Astrocyte (in vitro differentiated cells and primary cell): ENCODE data around the gene MYBBP1A. TPM values are rescaled to one million over a fixed set of nuclear protein-coding genes. Genes with fewer than 3 reads are reported as not detected.

Experiments used
- DNase-seq: peaks from one replicate; pipeline ENCODE4 v3.0.0-alpha.2; 2010; ENCODE audit warnings: low read depth
- FAIRE-seq: peaks from 2 replicates; lab custom pipeline; 2011; peaks lifted over from hg19 to GRCh38; lab: Jason Lieb, UNC
- H2AFZ ChIP-seq: 2 replicates; pipeline ENCODE4 v1.6.0; 2012; ENCODE audit warnings: low read depth, low read length, inconsistent platforms
- H3K27ac ChIP-seq: 2 replicates; pipeline ENCODE4 v1.5.1; 2011; ENCODE audit warnings: low read depth, low read length, inconsistent platforms
- H3K27me3 ChIP-seq: 2 replicates; pipeline ENCODE4 v1.6.0; 2011; ENCODE audit warnings: low read length, inconsistent platforms; ENCODE audit not compliant: insufficient read depth
- H3K36me3 ChIP-seq: 2 replicates; pipeline ENCODE4 v1.5.1; 2011; ENCODE audit warnings: low read length, inconsistent platforms; ENCODE audit not compliant: insufficient read depth
- H3K4me1 ChIP-seq: 2 replicates; pipeline ENCODE4 v1.5.1; 2011; ENCODE audit warnings: low read length, inconsistent platforms; ENCODE audit not compliant: insufficient read depth
- H3K4me2 ChIP-seq: 2 replicates; pipeline ENCODE4 v1.6.0; 2012; ENCODE audit warnings: low read length, inconsistent platforms
- H3K4me3 ChIP-seq: 2 replicates; pipeline ENCODE4 v1.5.1; 2011; ENCODE audit warnings: low read depth, mild to moderate bottlenecking, low read length, inconsistent platforms; ENCODE audit not compliant: insufficient read depth
- H3K79me2 ChIP-seq: 2 replicates; pipeline ENCODE4 v1.6.0; 2012; ENCODE audit warnings: mild to moderate bottlenecking, low read length, inconsistent platforms; ENCODE audit not compliant: insufficient read depth
- H3K9ac ChIP-seq: 2 replicates; pipeline ENCODE4 v1.6.0; 2012; ENCODE audit warnings: mild to moderate bottlenecking, low read length, inconsistent platforms
- H3K9me3 ChIP-seq: 2 replicates; pipeline ENCODE4 v1.5.1; 2012; ENCODE audit warnings: low read depth, mild to moderate bottlenecking, low read length, inconsistent platforms; ENCODE audit not compliant: insufficient read depth
- H4K20me1 ChIP-seq: 2 replicates; pipeline ENCODE4 v1.6.0; 2012; ENCODE audit warnings: low read length, inconsistent platforms; ENCODE audit not compliant: insufficient read depth
- H3K27ac Mint-ChIP-seq: one replicate; pipeline ENCODE4 v1.8.0; 2021; ENCODE audit warnings: mild to moderate bottlenecking, mixed read lengths; ENCODE audit not compliant: unreplicated experiment
- H3K27me3 Mint-ChIP-seq: one replicate; pipeline ENCODE4 v1.8.0; 2021; ENCODE audit warnings: low read depth, mixed read lengths; ENCODE audit not compliant: unreplicated experiment
- H3K36me3 Mint-ChIP-seq: one replicate; pipeline ENCODE4 v1.8.0; 2021; ENCODE audit warnings: low read depth, mixed read lengths; ENCODE audit not compliant: unreplicated experiment
- H3K4me1 Mint-ChIP-seq: one replicate; pipeline ENCODE4 v1.8.0; 2021; ENCODE audit warnings: low read depth, mixed read lengths; ENCODE audit not compliant: unreplicated experiment
- H3K4me3 Mint-ChIP-seq: one replicate; pipeline ENCODE4 v1.8.0; 2021; ENCODE audit warnings: mild to moderate bottlenecking, moderate library complexity, mixed read lengths; ENCODE audit not compliant: unreplicated experiment
- H3K9me3 Mint-ChIP-seq: one replicate; pipeline ENCODE4 v1.8.0; 2021; ENCODE audit warnings: mild to moderate bottlenecking, mixed read lengths; ENCODE audit not compliant: unreplicated experiment
- CTCF ChIP-seq: IDR thresholded peaks from 2 replicates; pipeline ENCODE4 v1.5.1; 2011; ENCODE audit warnings: low read depth, mild to moderate bottlenecking, inconsistent platforms, low read length, moderate library complexity; ENCODE audit not compliant: insufficient read depth
- EZH2 ChIP-seq: IDR thresholded peaks from 2 replicates; pipeline ENCODE4 v1.6.1; 2012; ENCODE audit warnings: mild to moderate bottlenecking, low read length, inconsistent platforms; ENCODE audit not compliant: insufficient read depth
- total RNA-seq: library from RNA; stranded (reverse); gene quantifications from 2 replicates; pipeline ENCODE4 v1.2.1, GENCODE V29; 2021

The MYBBP1A gene
- total RNA-seq, 1 donor from 2014 or later = 71.1 TPM

GRCh38 chr17:4511199-4511932 lies 43.8 kb downstream of the MYBBP1A start:
- H3K4me3 Mint-ChIP-seq = no peak overlapping the region

DNA sequence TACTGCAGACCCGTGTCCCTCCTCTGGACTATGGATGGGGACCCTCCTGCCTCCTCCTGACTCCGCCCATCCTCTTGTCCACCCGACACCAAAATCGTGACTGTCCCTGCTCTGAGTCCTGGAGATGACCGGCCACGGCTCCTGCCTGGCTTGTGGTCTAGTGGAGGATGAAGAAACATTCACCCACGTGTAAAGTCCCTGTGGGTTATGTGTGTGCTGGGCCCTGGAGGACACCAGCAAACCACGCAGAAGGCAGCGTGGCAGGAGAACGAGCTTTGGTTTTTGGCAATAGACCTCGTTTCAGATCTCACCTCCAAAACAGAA lies 44.6 kb downstream of the MYBBP1A start:
- Histone ChIP-seq H3K4me1 (peaks cover 8% of the 10 kb centered on the region), H3K4me2 (no peak overlapping the region), H3K79me2 (no peaks in the 10 kb centered on the region), H3K27ac (no peak overlapping the region), H4K20me1 (no peaks in the 10 kb centered on the region), H3K27me3 (no peaks in the 10 kb centered on the region), H3K4me3 (no peak overlapping the region), H3K9ac (no peak overlapping the region), H3K36me3 (no peaks in the 10 kb centered on the region), H2AFZ (no peak overlapping the region), H3K9me3 (no peaks in the 10 kb centered on the region)
- H3K27me3 Mint-ChIP-seq = peaks cover 39% of the 10 kb centered on the region
- TF ChIP-seq EZH2 = no peak
- no peak for TF ChIP-seq CTCF
- H3K4me1 Mint-ChIP-seq = no peaks in the 10 kb centered on the region
- DNase-seq (no peak), FAIRE-seq (no peak)
- peaks cover 6% of the 10 kb centered on the region for H3K36me3 Mint-ChIP-seq
- no peak overlapping the region for H3K4me3 Mint-ChIP-seq
- no peak overlapping the region for H3K27ac Mint-ChIP-seq
- H3K9me3 Mint-ChIP-seq = peaks cover 8% of the 10 kb centered on the region

More at GRCh38 chr17:4511199-4511932, 43.8 kb downstream of the MYBBP1A start:
- Mint-ChIP-seq H3K36me3 (peaks cover 6% of the 10 kb centered on the region), H3K27ac (no peak overlapping the region), H3K9me3 (peaks cover 8% of the 10 kb centered on the region), H3K27me3 (peaks cover 39% of the 10 kb centered on the region), H3K4me1 (no peaks in the 10 kb centered on the region)
- Histone ChIP-seq H3K4me1 (peaks cover 8% of the 10 kb centered on the region), H4K20me1 (no peaks in the 10 kb centered on the region), H3K27ac (no peak overlapping the region), H2AFZ (no peak overlapping the region), H3K9ac (no peak overlapping the region), H3K4me3 (no peak overlapping the region), H3K79me2 (no peaks in the 10 kb centered on the region), H3K27me3 (no peaks in the 10 kb centered on the region), H3K9me3 (no peaks in the 10 kb centered on the region), H3K4me2 (no peak overlapping the region), H3K36me3 (no peaks in the 10 kb centered on the region)
- TF ChIP-seq CTCF (no peak), EZH2 (no peak)
- DNase-seq = no peak
- FAIRE-seq = no peak

DNA sequence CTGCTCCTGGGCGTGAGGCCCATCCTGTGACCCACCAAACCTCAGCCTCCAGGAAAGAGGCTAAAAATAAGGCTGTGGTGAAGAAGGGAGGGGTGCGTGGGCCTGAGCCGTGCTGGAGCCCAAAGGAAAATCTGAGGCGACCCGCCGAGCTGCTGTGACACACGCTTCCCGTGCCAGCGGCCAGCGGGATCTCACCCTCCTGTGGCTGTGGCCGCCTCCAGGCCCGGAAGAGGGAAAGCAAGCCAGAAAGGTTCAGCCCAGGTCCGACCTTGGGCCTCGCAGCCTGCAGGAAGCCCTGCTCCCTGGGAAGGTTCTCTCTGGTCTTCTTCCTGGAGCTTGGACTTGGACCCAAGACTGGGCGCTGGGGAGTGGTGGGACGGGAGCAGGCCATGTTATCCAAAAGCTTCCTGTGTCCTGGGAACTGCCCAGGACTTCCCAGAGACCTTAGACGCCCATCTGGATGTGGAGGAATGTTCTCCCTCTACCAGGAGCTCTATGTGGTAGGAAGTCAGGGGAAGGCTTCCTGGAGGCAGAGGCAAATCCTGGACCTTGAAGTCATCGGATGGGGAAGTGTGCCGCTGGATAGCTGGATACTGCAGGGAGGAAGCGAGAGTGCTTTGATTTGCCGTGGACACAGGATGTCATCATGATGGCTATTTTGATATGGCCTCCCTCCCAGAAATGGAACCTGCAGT lies 45.1 kb downstream of the MYBBP1A start:
- Histone ChIP-seq H2AFZ (peak overlapping the region; percentile 5), H4K20me1 (no peaks in the 10 kb centered on the region), H3K4me1 (peaks cover 8% of the 10 kb centered on the region), H3K9ac (no peak overlapping the region), H3K9me3 (no peaks in the 10 kb centered on the region), H3K4me2 (no peak overlapping the region), H3K79me2 (no peaks in the 10 kb centered on the region), H3K27me3 (peaks cover 3% of the 10 kb centered on the region), H3K27ac (no peak overlapping the region), H3K36me3 (no peaks in the 10 kb centered on the region), H3K4me3 (no peak overlapping the region)
- DNase-seq (no peak), FAIRE-seq (no peak)
- peaks cover 8% of the 10 kb centered on the region for H3K9me3 Mint-ChIP-seq
- H3K4me1 Mint-ChIP-seq = no peaks in the 10 kb centered on the region
- TF ChIP-seq EZH2 = no peak
- no peak for TF ChIP-seq CTCF
- H3K27ac Mint-ChIP-seq = no peak overlapping the region
- peaks cover 44% of the 10 kb centered on the region for H3K27me3 Mint-ChIP-seq
- H3K4me3 Mint-ChIP-seq = no peak overlapping the region
- peaks cover 6% of the 10 kb centered on the region for H3K36me3 Mint-ChIP-seq
